GM18498 (cell line): ENCODE data around the gene DNAAF5.

Experiments used
- ATAC-seq: cut with Tn5 transposase; IDR thresholded peaks from one replicate; pipeline ENCODE4 v1.9.1; 2021; ENCODE audit warnings: mild to moderate bottlenecking, moderate library complexity; ENCODE audit not compliant: unreplicated experiment

DNAAF5 gene

GRCh38 chr7:763762-764161 lies 37.3 kb downstream of the DNAAF5 start:
- ATAC-seq, result no peak

GRCh38 chr7:765383-765782 lies 38.9 kb downstream of the DNAAF5 start:
- no peak for ATAC-seq

GRCh38 chr7:767580-767940 lies 41.1 kb downstream of the DNAAF5 start:
- ATAC-seq, result no peak

GRCh38 chr7:767941-768731 lies 41.6 kb downstream of the DNAAF5 start:
- ATAC-seq, result no peak

GRCh38 chr7:768881-769504 lies 42.5 kb downstream of the DNAAF5 start:
- ATAC-seq, result no peak

GRCh38 chr7:770336-770735 lies 43.8 kb downstream of the DNAAF5 start:
- ATAC-seq, result no peak

- no peak for ATAC-seq
These were observed 44.3 kb downstream of the DNAAF5 start for GRCh38 chr7:770741-771166.

- no peak for ATAC-seq
These were observed 44.9 kb downstream of the DNAAF5 start for GRCh38 chr7:771234-772004.

- no peak for ATAC-seq
These were observed 45.5 kb downstream of the DNAAF5 start for GRCh38 chr7:772005-772294.

- ATAC-seq, result no peak
These were observed 45.9 kb downstream of the DNAAF5 start for GRCh38 chr7:772392-772791.

- no peak for ATAC-seq
These were observed 46.5 kb downstream of the DNAAF5 start for GRCh38 chr7:772861-773621.

GRCh38 chr7:773622-773915 lies 47.1 kb downstream of the DNAAF5 start:
- ATAC-seq, result no peak

GRCh38 chr7:774161-775109 lies 47.9 kb downstream of the DNAAF5 start:
- no peak for ATAC-seq

- ATAC-seq, result no peak
These were observed 49.9 kb downstream of the DNAAF5 start for GRCh38 chr7:776381-776780.

- no peak for ATAC-seq
These were observed 50.7 kb downstream of the DNAAF5 start for GRCh38 chr7:776992-777727.

GRCh38 chr7:777728-778078 lies 51.2 kb downstream of the DNAAF5 start:
- ATAC-seq, result no peak

GRCh38 chr7:778271-778967 lies 51.9 kb downstream of the DNAAF5 start:
- no peak for ATAC-seq

- no peak for ATAC-seq
These were observed 52.5 kb downstream of the DNAAF5 start for GRCh38 chr7:778968-779451.

GRCh38 chr7:779480-779879 lies 53.0 kb downstream of the DNAAF5 start:
- no peak for ATAC-seq
